PC-9 (cell line): Measurements from ENCODE around the gene RAB11A. TPM values are rescaled to one million over a fixed set of nuclear protein-coding genes. Genes with fewer than 3 reads are reported as not detected.

Experiments
- BruUV-seq: library from RNA; stranded (reverse); fragments of 400-500 nt; replicated peaks from 2 replicates; lab custom pipeline; 2021; lab: Mats Ljungman, UMichigan
- CTCF ChIA-PET: fragments of 300-600 bp; sonication (Branson Sonifier 250); formaldehyde crosslinking; loops from one replicate; lab custom pipeline; 2022; ENCODE audit warnings: antibody characterized with exemption; lab: Charles Lee
- POLR2A ChIA-PET: fragments of 300-600 bp; sonication (Branson Sonifier 250); formaldehyde crosslinking; loops from one replicate; lab custom pipeline; 2022; ENCODE audit warnings: antibody characterized with exemption; ENCODE audit not compliant: unreplicated experiment; lab: Charles Lee
- DNase-seq, 2 experiments: peaks; one replicate each; pipeline versions ENCODE4 v3.0.0 to v3.0.0-alpha.2; 2015 to 2022; ENCODE audit warnings: mixed read lengths in 1 of 2
- H2AFZ ChIP-seq: fragments of 200-600 bp; sonication (generic); 2 replicates; pipeline ENCODE4 v1.8.1; 2017; ENCODE audit warnings: antibody characterized with exemption
- H3F3A ChIP-seq: fragments of 200-600 bp; sonication (generic); 2 replicates; pipeline ENCODE4 v1.8.1; 2017; ENCODE audit warnings: antibody characterized with exemption, mild to moderate bottlenecking, low read depth; ENCODE audit not compliant: insufficient read depth
- H3K27ac ChIP-seq: fragments of 200-600 bp; sonication (generic); 2 replicates; pipeline ENCODE4 v1.6.1; 2016; ENCODE audit warnings: mixed run types
- H3K27me3 ChIP-seq: fragments of 200-600 bp; sonication (generic); 2 replicates; pipeline ENCODE4 v1.6.1; 2016; ENCODE audit warnings: low read depth, mixed run types; ENCODE audit not compliant: insufficient read depth
- H3K36me3 ChIP-seq: fragments of 200-600 bp; sonication (generic); 2 replicates; pipeline ENCODE4 v1.6.1; 2016; ENCODE audit warnings: low read depth, mixed run types
- H3K4me1 ChIP-seq: fragments of 200-600 bp; sonication (generic); replicated peaks from 2 replicates; pipeline ENCODE4 v1.6.1; 2016; ENCODE audit warnings: mixed run types; ENCODE audit not compliant: insufficient read depth
- H3K4me2 ChIP-seq: fragments of 200-600 bp; sonication (generic); 2 replicates; pipeline ENCODE4 v1.6.1; 2017; ENCODE audit warnings: mixed run types
- H3K4me3 ChIP-seq: fragments of 200-600 bp; sonication (generic); 2 replicates; pipeline ENCODE4 v1.6.1; 2016; ENCODE audit warnings: mixed run types
- H3K79me2 ChIP-seq: fragments of 200-600 bp; sonication (generic); 2 replicates; pipeline ENCODE4 v1.6.1; 2017; ENCODE audit warnings: low read depth, mixed run types
- H3K9me2 ChIP-seq: fragments of 200-600 bp; sonication (generic); 2 replicates; pipeline ENCODE4 v1.8.1; 2017; ENCODE audit warnings: mild to moderate bottlenecking; ENCODE audit not compliant: insufficient read depth
- H3K9me3 ChIP-seq: fragments of 200-600 bp; sonication (generic); 2 replicates; pipeline ENCODE4 v1.8.1; 2016; ENCODE audit warnings: low read depth; ENCODE audit not compliant: insufficient read depth
- H4K20me1 ChIP-seq: fragments of 200-600 bp; sonication (generic); 2 replicates; pipeline ENCODE4 v1.8.1; 2017; ENCODE audit not compliant: insufficient read depth
- EZH2 ChIP-seq: fragments of 200-600 bp; sonication (generic); IDR thresholded peaks from 2 replicates; pipeline ENCODE4 v1.8.0; 2017; ENCODE audit warnings: antibody characterized with exemption, low read depth
- intact Hi-C: fragments of 100-400 bp; cut with micrococcal nuclease; formaldehyde crosslinking; loops from one replicate; pipeline ENCODE4 v1.10.0; 2022; ENCODE audit not compliant: unreplicated experiment
- total RNA-seq: library from RNA; stranded (reverse); gene quantifications from 2 replicates; pipeline ENCODE4 v1.2.3, GENCODE V29; 2021
- TF ChIP-seq, protein P1 (sequence below): fragments of 200-600 bp; sonication (generic); conservative IDR thresholded peaks from 2 replicates; pipeline ENCODE4 v1.6.1; 2017; ENCODE audit warnings: mixed run types, antibody characterized with exemption, mild to moderate bottlenecking, moderate library complexity

RAB11A gene
- total RNA-seq, 1 experiment from 2014 or later: 233 TPM

DNA sequence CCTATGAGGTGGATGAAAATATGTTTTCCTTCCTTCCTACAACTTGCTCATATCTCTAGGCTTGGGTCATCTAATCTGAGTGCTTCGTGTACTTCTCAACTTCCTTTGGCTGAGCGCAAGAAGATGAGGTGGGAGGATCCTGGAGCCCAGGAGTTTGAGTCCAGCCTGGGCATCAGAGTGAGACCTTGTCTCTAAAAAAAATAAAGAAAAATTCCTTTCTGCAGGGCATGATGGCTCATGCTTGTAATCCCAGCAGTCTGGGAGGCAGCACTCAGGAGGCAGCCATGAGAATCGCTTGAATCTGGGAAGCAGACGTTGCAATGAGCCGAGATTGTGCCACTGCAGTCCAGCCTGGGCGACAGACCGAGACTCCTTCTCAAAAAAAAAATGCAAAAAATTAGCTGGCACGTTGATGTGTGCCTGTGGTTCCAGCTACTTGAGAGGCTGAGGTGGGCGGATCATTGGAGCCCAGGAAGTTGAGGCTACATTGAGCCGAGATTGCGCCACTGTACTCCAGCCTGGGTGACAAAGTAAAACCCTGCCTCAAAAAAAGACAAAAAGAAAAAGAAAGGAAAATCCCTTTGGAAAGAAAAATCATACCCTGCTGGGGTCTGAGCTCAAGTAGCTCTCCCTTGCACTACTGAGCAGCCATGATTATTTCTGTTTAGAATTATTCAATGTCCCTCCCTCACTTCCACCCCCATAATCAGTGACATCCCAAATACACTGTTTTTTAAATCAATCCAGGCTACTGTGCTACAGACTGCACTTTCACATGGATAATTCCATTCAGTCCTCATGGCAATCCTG lies 28.0 kb upstream of the RAB11A start:
- intact Hi-C loops: no loop called here
- POLR2A ChIA-PET: interaction anchor here (0.6 kb wide), 1 partner anchor 22 kb away, joined by 7 read pairs; no protein-coding TSS in a partner anchor
- no TSS peak for BruUV-seq
- Histone ChIP-seq H3F3A (no peaks in the 10 kb centered on the region), H3K4me3 (no peak overlapping the region), H3K27ac (no peak overlapping the region), H3K79me2 (no peaks in the 10 kb centered on the region), H3K9me2 (no peaks in the 10 kb centered on the region), H2AFZ (no peak overlapping the region), H3K27me3 (no peaks in the 10 kb centered on the region), H3K4me2 (no peak overlapping the region), H3K36me3 (no peaks in the 10 kb centered on the region), H3K4me1 (no peaks in the 10 kb centered on the region), H3K9me3 (no peaks in the 10 kb centered on the region), H4K20me1 (no peaks in the 10 kb centered on the region)
- CTCF ChIA-PET: interaction anchor here (0.6 to 1.1 kb wide), 2 partner anchors 16 to 101 kb away, joined by 3 read pairs; no protein-coding TSS in a partner anchor
- DNase-seq: no peak
- no peak for TF ChIP-seq EZH2
- TF ChIP-seq, protein P1, sequence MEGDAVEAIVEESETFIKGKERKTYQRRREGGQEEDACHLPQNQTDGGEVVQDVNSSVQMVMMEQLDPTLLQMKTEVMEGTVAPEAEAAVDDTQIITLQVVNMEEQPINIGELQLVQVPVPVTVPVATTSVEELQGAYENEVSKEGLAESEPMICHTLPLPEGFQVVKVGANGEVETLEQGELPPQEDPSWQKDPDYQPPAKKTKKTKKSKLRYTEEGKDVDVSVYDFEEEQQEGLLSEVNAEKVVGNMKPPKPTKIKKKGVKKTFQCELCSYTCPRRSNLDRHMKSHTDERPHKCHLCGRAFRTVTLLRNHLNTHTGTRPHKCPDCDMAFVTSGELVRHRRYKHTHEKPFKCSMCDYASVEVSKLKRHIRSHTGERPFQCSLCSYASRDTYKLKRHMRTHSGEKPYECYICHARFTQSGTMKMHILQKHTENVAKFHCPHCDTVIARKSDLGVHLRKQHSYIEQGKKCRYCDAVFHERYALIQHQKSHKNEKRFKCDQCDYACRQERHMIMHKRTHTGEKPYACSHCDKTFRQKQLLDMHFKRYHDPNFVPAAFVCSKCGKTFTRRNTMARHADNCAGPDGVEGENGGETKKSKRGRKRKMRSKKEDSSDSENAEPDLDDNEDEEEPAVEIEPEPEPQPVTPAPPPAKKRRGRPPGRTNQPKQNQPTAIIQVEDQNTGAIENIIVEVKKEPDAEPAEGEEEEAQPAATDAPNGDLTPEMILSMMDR: no peak

DNA sequence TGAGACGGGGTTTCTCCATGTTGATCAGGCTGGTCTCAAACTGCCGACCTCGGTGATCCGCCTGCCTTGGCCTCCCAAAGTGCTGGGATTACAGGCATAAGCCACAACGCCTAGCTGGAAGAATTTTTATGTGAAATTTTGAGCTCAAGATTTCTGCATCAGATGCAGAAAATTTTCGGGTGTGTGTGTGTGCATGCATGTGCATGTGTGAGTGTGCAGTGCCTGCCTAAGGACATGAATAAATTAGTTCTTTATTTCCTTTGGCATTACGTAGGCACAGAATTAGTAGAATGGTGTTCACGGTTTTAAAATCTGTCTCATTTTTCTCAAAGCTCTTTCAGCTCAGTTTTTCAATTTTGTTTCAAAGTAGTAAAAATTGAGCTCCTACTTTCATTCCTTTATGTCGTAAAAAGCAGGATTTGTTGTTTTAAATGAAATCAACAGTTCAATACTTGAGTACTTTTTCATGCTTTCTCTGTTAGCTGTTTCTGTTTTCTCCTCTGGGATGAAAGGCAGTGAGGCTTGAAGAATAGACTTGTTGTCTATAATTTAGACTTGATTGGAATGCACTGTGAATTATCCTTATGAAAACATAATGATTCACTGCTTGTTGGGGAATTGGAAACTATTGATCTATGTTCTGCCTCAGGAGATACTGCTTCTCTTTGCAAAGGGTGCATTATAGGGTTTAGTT lies 23.3 kb upstream of the RAB11A start:
- no TSS peak for BruUV-seq
- POLR2A ChIA-PET: interaction anchor here (0.6 kb wide), 1 partner anchor 212 kb away, joined by 3 read pairs; no protein-coding TSS in a partner anchor
- Histone ChIP-seq H3F3A (no peaks in the 10 kb centered on the region), H3K27me3 (no peaks in the 10 kb centered on the region), H3K4me2 (no peak overlapping the region), H2AFZ (no peak overlapping the region), H3K9me3 (no peaks in the 10 kb centered on the region), H4K20me1 (no peaks in the 10 kb centered on the region), H3K79me2 (no peaks in the 10 kb centered on the region), H3K4me1 (no peaks in the 10 kb centered on the region), H3K9me2 (no peaks in the 10 kb centered on the region), H3K27ac (no peak overlapping the region), H3K4me3 (no peak overlapping the region), H3K36me3 (no peaks in the 10 kb centered on the region)
- TF ChIP-seq, protein P1: no peak
- TF ChIP-seq EZH2: no peak
- intact Hi-C loops: no loop called here
- DNase-seq: no peak
- CTCF ChIA-PET: interaction anchor here (0.7 kb wide), 1 partner anchor 92 kb away, joined by 4 read pairs; no protein-coding TSS in a partner anchor

DNA sequence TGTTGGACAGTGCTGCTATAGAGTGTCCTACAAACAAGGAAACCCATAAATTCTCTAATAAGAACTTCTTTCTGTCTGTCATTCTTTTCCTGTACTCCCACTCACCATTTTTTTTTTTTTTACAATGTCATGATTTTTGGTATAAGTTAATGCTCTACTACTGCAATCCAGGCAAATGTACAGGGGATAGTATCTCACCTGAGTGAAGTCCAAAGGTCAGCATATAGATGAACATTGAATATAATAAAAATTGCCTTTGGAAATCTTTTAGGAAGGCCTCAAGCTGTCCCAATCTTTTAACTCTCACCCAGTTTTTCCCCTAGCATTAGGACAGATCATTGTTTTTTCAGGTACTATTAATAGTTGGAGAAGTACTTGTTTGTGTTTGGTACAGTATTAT lies 21.3 kb upstream of the RAB11A start:
- H3K4me2 ChIP-seq: no peak overlapping the region
- H3K79me2 ChIP-seq: no peaks in the 10 kb centered on the region
- BruUV-seq: no TSS peak
- no peaks in the 10 kb centered on the region for H4K20me1 ChIP-seq
- H3K4me1 ChIP-seq: no peaks in the 10 kb centered on the region
- TF ChIP-seq EZH2: no peak
- TF ChIP-seq, protein P1: no peak
- no peaks in the 10 kb centered on the region for H3F3A ChIP-seq
- intact Hi-C loops: no loop called here
- no peaks in the 10 kb centered on the region for H3K9me3 ChIP-seq
- DNase-seq: no peak
- H3K9me2 ChIP-seq: no peaks in the 10 kb centered on the region
- H2AFZ ChIP-seq: no peak overlapping the region
- H3K4me3 ChIP-seq: no peak overlapping the region
- no peak overlapping the region for H3K27ac ChIP-seq
- ChIA-PET POLR2A (interaction anchor here (0.7 kb wide), 1 partner anchor 106 kb away, joined by 8 read pairs; no protein-coding TSS in a partner anchor), CTCF (interaction anchor here (0.7 kb wide), 2 partner anchors 349 to 1221 kb away, joined by 3 read pairs; no protein-coding TSS in a partner anchor)
- H3K36me3 ChIP-seq: no peaks in the 10 kb centered on the region
- H3K27me3 ChIP-seq: no peaks in the 10 kb centered on the region
